Measurements from ENCODE around the gene RHOU.

GRCh38 chr1:228721407-228721806, 13.9 kb upstream of the RHOU start:
- TF ChIP-seq EZH2 (IDR thresholded peaks at IDR 0.05; ENCODE audit: low read depth) (no peak), CTCF (conservative IDR thresholded peaks at IDR 0.05) (no peak)
